ENCODE measurements around the gene HDAC4. TPM values are rescaled to one million over a fixed set of nuclear protein-coding genes. Genes with fewer than 3 reads are reported as not detected.

Gene HDAC4
- total RNA-seq, 1 experiment from 2014 or later = 44.4 TPM

DNA sequence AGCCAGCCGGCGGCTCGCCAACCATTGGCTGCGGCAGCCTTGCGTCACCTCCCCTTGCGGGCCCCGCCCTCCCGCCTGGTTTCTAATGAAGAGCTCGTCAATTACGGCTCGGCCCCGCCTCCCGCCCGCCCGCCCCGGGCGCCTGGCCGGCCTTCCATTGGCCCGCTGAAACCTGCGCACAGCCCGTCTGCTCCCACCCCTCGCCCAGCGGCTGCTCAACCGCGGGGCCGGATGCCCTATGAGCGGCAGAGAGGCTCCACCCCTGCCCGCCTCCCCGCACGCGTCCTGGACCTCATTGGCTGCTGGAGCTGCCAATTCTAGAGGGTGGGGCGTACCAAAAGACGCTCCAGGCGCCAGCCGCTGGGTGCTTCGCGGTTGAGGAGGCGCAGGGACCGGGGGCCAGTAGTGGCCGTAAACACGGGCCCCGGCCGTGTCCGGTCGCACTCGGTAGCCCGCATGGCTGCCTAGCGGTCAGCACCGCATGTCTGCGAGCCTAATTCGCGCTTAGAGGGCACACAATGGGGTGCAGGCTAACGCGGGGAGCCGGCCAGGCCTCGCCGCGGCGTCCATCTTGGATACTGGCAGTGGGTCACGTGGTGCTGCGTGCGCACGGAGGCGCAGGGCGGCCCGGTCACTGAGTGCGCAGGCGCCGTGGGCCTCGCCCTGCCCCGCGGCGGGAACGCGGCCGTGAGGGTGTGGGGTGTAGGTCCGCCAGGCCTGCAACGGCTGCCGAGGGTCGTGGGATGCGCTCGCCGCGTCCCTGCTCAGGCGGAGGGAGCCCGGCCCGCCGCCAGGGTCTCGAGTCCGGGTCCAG is 454 bp upstream of the HDAC4 start (continued):
- TF ChIP-seq FOXK1 (CRISPR knock-in tag; IDR thresholded peaks at IDR 0.05) = peak; percentile 92
- peak; percentile 90; the same call in 1 of the 2 replicates for TF ChIP-seq SMAD4 (CRISPR knock-in tag; IDR thresholded peaks at IDR 0.05)
- TF ChIP-seq ARID4B (CRISPR knock-in tag; IDR thresholded peaks at IDR 0.05; ENCODE audit: borderline replicate concordance) = peak; percentile 98
- peak; percentile 87; the same call in 1 of the 2 replicates for TF ChIP-seq CREB1 (CRISPR knock-in tag; IDR thresholded peaks at IDR 0.05)
- TF ChIP-seq ZNF416 (CRISPR knock-in tag; IDR thresholded peaks at IDR 0.05) = peak; percentile 24; the same call in 1 of the 2 replicates
- TF ChIP-seq JAZF1 (CRISPR knock-in tag; IDR thresholded peaks at IDR 0.05) = no peak

DNA sequence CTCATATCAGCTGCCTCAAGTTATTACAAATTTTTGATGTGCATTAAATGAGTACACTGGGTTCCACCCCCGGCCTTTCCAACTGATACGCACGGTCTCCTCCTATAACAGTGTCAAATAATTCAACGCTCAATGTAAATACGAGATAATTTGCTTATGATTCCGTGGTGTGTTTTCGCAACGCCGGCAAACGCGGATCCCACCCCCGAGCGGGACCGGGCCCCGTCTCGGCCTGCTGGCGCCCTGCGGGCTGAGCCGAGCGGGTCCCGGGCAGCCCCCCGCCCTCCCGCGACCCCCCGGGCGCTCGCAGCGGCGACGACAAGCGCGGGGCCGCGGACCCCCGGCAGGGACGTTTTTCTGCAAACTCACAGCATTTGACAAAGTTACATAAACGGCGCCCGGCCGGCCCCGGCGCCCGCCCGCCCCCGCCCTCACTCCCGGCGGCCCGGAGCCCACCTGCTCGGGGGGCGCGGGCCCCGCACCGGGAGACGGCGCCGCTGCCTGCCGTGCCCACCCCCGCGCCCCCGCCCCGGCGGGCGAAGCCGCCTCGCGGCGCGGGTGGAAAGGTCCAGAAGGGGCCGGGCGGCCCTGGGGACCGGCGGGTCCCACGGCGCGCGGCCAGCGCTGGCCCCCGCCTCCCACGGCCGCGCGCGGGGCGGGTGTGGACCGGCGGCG is 762 bp downstream of the HDAC4 start:
- ATAC-seq = no peak
- Mint-ChIP-seq H3K4me3 (peak overlapping the region; percentile 80), H3K9me3 (peaks cover 5% of the 10 kb centered on the region; the same call in 1 of the 2 replicates), H3K4me1 (peaks cover 33% of the 10 kb centered on the region), H3K27ac (peak overlapping the region; percentile 90; the same call in 1 of the 2 replicates), H3K27me3 (ENCODE audit: low read depth) (peaks cover 4% of the 10 kb centered on the region; the same call in 1 of the 2 replicates), H3K36me3 (no peaks in the 10 kb centered on the region)
- ChIA-PET CTCF (interaction anchor here (0.8 kb wide), 1 partner anchor 28 kb away, joined by 4 read pairs; no protein-coding TSS in a partner anchor), POLR2A (no interaction called here)
- DNase-seq (ENCODE audit: low spot score) = no peak
- TF ChIP-seq TEAD1 (CRISPR knock-in tag; IDR thresholded peaks at IDR 0.05) (no peak), OVOL2 (CRISPR knock-in tag; IDR thresholded peaks at IDR 0.05; ENCODE audit: borderline replicate concordance) (no peak), ARID4B (CRISPR knock-in tag; IDR thresholded peaks at IDR 0.05; ENCODE audit: borderline replicate concordance) (no peak), ZNF263 (CRISPR knock-in tag; IDR thresholded peaks at IDR 0.05; ENCODE audit: low read depth) (no peak), ETV6 (CRISPR knock-in tag; IDR thresholded peaks at IDR 0.05) (no peak), JAZF1 (CRISPR knock-in tag; IDR thresholded peaks at IDR 0.05) (no peak), IRF2 (CRISPR knock-in tag; IDR thresholded peaks at IDR 0.05; ENCODE audit: borderline replicate concordance, low read depth) (no peak)
- TF ChIP-seq, protein P1, sequence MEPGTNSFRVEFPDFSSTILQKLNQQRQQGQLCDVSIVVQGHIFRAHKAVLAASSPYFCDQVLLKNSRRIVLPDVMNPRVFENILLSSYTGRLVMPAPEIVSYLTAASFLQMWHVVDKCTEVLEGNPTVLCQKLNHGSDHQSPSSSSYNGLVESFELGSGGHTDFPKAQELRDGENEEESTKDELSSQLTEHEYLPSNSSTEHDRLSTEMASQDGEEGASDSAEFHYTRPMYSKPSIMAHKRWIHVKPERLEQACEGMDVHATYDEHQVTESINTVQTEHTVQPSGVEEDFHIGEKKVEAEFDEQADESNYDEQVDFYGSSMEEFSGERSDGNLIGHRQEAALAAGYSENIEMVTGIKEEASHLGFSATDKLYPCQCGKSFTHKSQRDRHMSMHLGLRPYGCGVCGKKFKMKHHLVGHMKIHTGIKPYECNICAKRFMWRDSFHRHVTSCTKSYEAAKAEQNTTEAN (CRISPR knock-in tag; IDR thresholded peaks at IDR 0.05) = no peak
- TF ChIP-seq, protein P2, sequence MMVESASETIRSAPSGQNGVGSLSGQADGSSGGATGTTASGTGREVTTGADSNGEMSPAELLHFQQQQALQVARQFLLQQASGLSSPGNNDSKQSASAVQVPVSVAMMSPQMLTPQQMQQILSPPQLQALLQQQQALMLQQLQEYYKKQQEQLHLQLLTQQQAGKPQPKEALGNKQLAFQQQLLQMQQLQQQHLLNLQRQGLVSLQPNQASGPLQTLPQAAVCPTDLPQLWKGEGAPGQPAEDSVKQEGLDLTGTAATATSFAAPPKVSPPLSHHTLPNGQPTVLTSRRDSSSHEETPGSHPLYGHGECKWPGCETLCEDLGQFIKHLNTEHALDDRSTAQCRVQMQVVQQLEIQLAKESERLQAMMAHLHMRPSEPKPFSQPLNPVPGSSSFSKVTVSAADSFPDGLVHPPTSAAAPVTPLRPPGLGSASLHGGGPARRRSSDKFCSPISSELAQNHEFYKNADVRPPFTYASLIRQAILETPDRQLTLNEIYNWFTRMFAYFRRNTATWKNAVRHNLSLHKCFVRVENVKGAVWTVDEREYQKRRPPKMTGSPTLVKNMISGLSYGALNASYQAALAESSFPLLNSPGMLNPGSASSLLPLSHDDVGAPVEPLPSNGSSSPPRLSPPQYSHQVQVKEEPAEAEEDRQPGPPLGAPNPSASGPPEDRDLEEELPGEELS (CRISPR knock-in tag; IDR thresholded peaks at IDR 0.05) = no peak
- TF ChIP-seq, protein P3, sequence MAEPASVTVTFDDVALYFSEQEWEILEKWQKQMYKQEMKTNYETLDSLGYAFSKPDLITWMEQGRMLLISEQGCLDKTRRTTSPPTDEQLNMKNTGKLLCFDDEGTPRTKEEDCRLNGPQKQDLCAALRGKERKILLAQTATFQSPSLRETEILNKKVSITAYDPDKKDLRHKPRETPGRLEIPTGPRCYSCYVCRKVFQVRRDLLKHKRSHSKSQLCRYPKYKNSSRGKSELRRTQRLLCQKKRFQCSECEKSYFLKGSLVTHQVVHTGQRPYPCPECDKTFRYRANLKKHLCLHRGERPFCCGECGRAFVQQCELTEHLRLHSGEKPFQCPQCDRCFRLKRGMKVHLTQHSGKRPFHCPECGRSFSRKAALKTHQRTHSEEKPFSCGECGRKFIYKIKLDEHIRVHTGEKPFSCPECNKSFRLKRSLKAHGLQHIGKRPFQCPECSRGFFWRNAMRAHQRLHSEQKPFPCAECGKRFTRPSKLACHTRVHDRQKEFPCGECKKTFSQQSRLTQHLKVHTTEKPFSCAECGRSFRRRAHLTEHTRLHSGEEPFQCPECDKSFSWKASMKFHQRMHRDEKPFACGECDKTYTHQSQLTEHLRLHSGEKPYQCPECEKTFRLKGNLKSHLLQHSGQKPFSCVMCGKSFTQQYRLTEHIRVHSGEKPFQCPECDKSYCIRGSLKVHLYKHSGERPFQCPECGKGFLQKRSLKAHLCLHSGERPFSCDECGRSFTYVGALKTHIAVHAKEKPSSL (CRISPR knock-in tag; conservative IDR thresholded peaks at IDR 0.05) = no peak

Data from WTC11 (cell line).